ENCODE results near the gene MED15.

The MED15 gene

GRCh38 chr22:20548806-20549205, 41.4 kb downstream of the MED15 start:
- DNase-seq = no peak
- Mint-ChIP-seq H3K4me1 (peaks cover 87% of the 10 kb centered on the region), H3K27me3 (no peaks in the 10 kb centered on the region), H3K4me3 (peak overlapping the region; percentile 83 to 85), H3K9me3 (no peaks in the 10 kb centered on the region), H3K27ac (peak overlapping the region; percentile 81 to 92)
- no peak for ATAC-seq

- peak overlapping the region; percentile 83 to 85 for H3K4me3 Mint-ChIP-seq
- H3K4me1 Mint-ChIP-seq = peaks cover 86% of the 10 kb centered on the region
- H3K9me3 Mint-ChIP-seq = no peaks in the 10 kb centered on the region
- peak overlapping the region; percentile 81 to 96 for H3K27ac Mint-ChIP-seq
- H3K27me3 Mint-ChIP-seq = no peaks in the 10 kb centered on the region
- peak in 1 of 2 donors; percentile 32 for DNase-seq
- no peak for ATAC-seq
Measured at GRCh38 chr22:20549232-20549841, 41.9 kb downstream of the MED15 start.

- Mint-ChIP-seq H3K4me1 (peaks cover 86% of the 10 kb centered on the region), H3K27ac (peak overlapping the region; percentile 96 to 98), H3K9me3 (no peaks in the 10 kb centered on the region), H3K4me3 (peak overlapping the region; percentile 83 to 85), H3K27me3 (no peaks in the 10 kb centered on the region)
- ATAC-seq = peak; percentile 29
- DNase-seq = peak in 1 of 2 donors; percentile 43
Measured at GRCh38 chr22:20550057-20550817, 42.8 kb downstream of the MED15 start.

GRCh38 chr22:20550851-20551744, 43.7 kb downstream of the MED15 start:
- H3K4me1 Mint-ChIP-seq = peaks cover 86% of the 10 kb centered on the region
- no peaks in the 10 kb centered on the region for H3K9me3 Mint-ChIP-seq
- peak; percentile 68 to 82 for DNase-seq
- ATAC-seq = peak; percentile 78
- H3K4me3 Mint-ChIP-seq = peak overlapping the region; percentile 83 to 85
- H3K27ac Mint-ChIP-seq = peak overlapping the region; percentile 96 to 98
- H3K27me3 Mint-ChIP-seq = no peaks in the 10 kb centered on the region

- peak overlapping the region; percentile 96 to 98 for H3K27ac Mint-ChIP-seq
- no peaks in the 10 kb centered on the region for H3K27me3 Mint-ChIP-seq
- peak overlapping the region; percentile 83 to 85 for H3K4me3 Mint-ChIP-seq
- H3K4me1 Mint-ChIP-seq = peaks cover 86% of the 10 kb centered on the region
- peak; percentile 83 for ATAC-seq
- no peaks in the 10 kb centered on the region for H3K9me3 Mint-ChIP-seq
- peak; percentile 53 to 81 for DNase-seq
Measured at GRCh38 chr22:20551805-20552442, 44.5 kb downstream of the MED15 start.

GRCh38 chr22:20552443-20553401, 45.3 kb downstream of the MED15 start:
- no peak for ATAC-seq
- Mint-ChIP-seq H3K27me3 (no peaks in the 10 kb centered on the region), H3K9me3 (no peaks in the 10 kb centered on the region), H3K4me1 (peaks cover 94% of the 10 kb centered on the region), H3K4me3 (peak overlapping the region; percentile 83 to 85), H3K27ac (peak overlapping the region; percentile 96 to 98)
- no peak for DNase-seq

- DNase-seq (no peak), ATAC-seq (no peak)
- no peaks in the 10 kb centered on the region for H3K27me3 Mint-ChIP-seq
- H3K4me3 Mint-ChIP-seq = no peak overlapping the region
- peaks cover 7 to 9% of the 10 kb centered on the region in 2 donors for H3K9me3 Mint-ChIP-seq
- H3K4me1 Mint-ChIP-seq = peaks cover 96% of the 10 kb centered on the region
- peak overlapping the region; percentile 49 to 86 for H3K27ac Mint-ChIP-seq
Measured at GRCh38 chr22:20553947-20554741, 46.7 kb downstream of the MED15 start.

GRCh38 chr22:20554824-20555223, 47.4 kb downstream of the MED15 start:
- peaks cover 10 to 13% of the 10 kb centered on the region in 2 donors for H3K9me3 Mint-ChIP-seq
- DNase-seq (no peak), ATAC-seq (no peak)
- H3K27me3 Mint-ChIP-seq = no peaks in the 10 kb centered on the region
- peaks cover 89% of the 10 kb centered on the region for H3K4me1 Mint-ChIP-seq
- H3K4me3 Mint-ChIP-seq = no peak overlapping the region
- H3K27ac Mint-ChIP-seq = peak overlapping the region in 1 of 2 donors; percentile 49

GRCh38 chr22:20558534-20558933, 51.1 kb downstream of the MED15 start:
- no peak for DNase-seq
- Mint-ChIP-seq H3K27ac (no peak overlapping the region), H3K4me3 (no peak overlapping the region), H3K27me3 (no peaks in the 10 kb centered on the region), H3K4me1 (peaks cover 63% of the 10 kb centered on the region), H3K9me3 (peaks cover 10 to 13% of the 10 kb centered on the region in 2 donors)
- no peak for ATAC-seq

- Mint-ChIP-seq H3K9me3 (peaks cover 10 to 13% of the 10 kb centered on the region in 2 donors), H3K27ac (peak overlapping the region in 1 of 2 donors; percentile 28), H3K4me3 (no peak overlapping the region)
Measured at GRCh38 chr22:20559174-20559760, 51.9 kb downstream of the MED15 start.

GRCh38 chr22:20560716-20561115, 53.3 kb downstream of the MED15 start:
- ATAC-seq (no peak), DNase-seq (no peak)
- Mint-ChIP-seq H3K27ac (no peak overlapping the region), H3K27me3 (no peaks in the 10 kb centered on the region), H3K4me1 (peaks cover 64% of the 10 kb centered on the region), H3K9me3 (peaks cover 10 to 13% of the 10 kb centered on the region in 2 donors), H3K4me3 (no peak overlapping the region)

More at GRCh38 chr22:20559174-20559760, 51.9 kb downstream of the MED15 start:
- ATAC-seq (no peak), DNase-seq (no peak)
- H3K4me1 Mint-ChIP-seq = peaks cover 64% of the 10 kb centered on the region
- no peaks in the 10 kb centered on the region for H3K27me3 Mint-ChIP-seq

GRCh38 chr22:20561882-20562281, 54.5 kb downstream of the MED15 start:
- Mint-ChIP-seq H3K4me3 (no peak overlapping the region), H3K4me1 (peaks cover 64% of the 10 kb centered on the region), H3K27ac (no peak overlapping the region), H3K27me3 (no peaks in the 10 kb centered on the region), H3K9me3 (peaks cover 10 to 13% of the 10 kb centered on the region in 2 donors)
- ATAC-seq (no peak), DNase-seq (no peak)
